GM23248 (cell line): ENCODE results near the gene BMP8A.

Experiments
- EZH2 ChIP-seq: fragments of 200-600 bp; sonication (generic); IDR thresholded peaks from 2 replicates; pipeline ENCODE4 v1.6.1; 2018; ENCODE audit warnings: antibody characterized with exemption, mild to moderate bottlenecking; ENCODE audit not compliant: insufficient read depth, poor library complexity, severe bottlenecking
- EZH2phosphoT487 ChIP-seq: fragments of 200-600 bp; sonication (generic); IDR thresholded peaks from 2 replicates; pipeline ENCODE4 v1.6.1; 2018; ENCODE audit warnings: antibody characterized with exemption, moderate library complexity, mild to moderate bottlenecking, low read depth; ENCODE audit not compliant: insufficient read depth

DNA sequence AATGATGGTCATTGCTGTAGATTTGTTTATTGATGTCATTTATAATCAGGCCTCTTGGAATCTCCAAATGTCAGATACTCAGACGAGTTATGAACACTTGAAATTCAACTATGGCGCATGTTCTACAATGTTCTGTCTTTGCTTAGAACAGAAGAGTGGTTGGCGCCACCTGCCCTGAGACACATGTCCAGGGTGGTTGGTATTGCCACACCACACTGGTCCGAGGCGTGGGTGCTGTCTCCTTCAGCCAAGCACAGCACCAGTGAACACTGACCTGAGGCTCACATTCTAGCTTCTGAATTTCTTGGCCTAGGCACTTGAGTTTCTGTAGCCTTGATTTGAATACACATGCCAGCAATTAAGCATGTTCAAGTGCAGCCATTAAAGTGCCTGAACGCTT lies 10.1 kb upstream of the BMP8A start:
- TF ChIP-seq EZH2phosphoT487: no peak
- no peak for TF ChIP-seq EZH2
